Measurements from ENCODE around the gene NSD1. TPM values are rescaled to one million over a fixed set of nuclear protein-coding genes. Genes with fewer than 3 reads are reported as not detected.

NSD1 gene
- total RNA-seq, 2 donors from 2014 or later: 29.8 to 32.0 TPM

- Histone ChIP-seq H3K27ac (no peak overlapping the region), H3K36me3 (replicated peaks in 1 of 2; ENCODE audit: insufficient read depth in 1 of 2, low read depth in 2 of 2) (peaks cover 11 to 12% of the 10 kb centered on the region in 2 donors), H3K4me3 (no peak overlapping the region), H3K4me1 (peaks cover 12% of the 10 kb centered on the region), H3K9me3 (no peaks in the 10 kb centered on the region), H3K27me3 (no peaks in the 10 kb centered on the region)
- TF ChIP-seq, protein P1, sequence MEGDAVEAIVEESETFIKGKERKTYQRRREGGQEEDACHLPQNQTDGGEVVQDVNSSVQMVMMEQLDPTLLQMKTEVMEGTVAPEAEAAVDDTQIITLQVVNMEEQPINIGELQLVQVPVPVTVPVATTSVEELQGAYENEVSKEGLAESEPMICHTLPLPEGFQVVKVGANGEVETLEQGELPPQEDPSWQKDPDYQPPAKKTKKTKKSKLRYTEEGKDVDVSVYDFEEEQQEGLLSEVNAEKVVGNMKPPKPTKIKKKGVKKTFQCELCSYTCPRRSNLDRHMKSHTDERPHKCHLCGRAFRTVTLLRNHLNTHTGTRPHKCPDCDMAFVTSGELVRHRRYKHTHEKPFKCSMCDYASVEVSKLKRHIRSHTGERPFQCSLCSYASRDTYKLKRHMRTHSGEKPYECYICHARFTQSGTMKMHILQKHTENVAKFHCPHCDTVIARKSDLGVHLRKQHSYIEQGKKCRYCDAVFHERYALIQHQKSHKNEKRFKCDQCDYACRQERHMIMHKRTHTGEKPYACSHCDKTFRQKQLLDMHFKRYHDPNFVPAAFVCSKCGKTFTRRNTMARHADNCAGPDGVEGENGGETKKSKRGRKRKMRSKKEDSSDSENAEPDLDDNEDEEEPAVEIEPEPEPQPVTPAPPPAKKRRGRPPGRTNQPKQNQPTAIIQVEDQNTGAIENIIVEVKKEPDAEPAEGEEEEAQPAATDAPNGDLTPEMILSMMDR (IDR thresholded peaks at IDR 0.05): no peak
- TF ChIP-seq POLR2A (IDR thresholded peaks at IDR 0.05): no peak
- DNase-seq: no peak
- WGBS, 2 donors: 84 to 91% methylated on average over 1 of the region's 1 CpG
- ATAC-seq: no peak
- intact Hi-C loops (cut with DNase I): no loop called here
These were observed 130.6 kb downstream of the NSD1 start for GRCh38 chr5:177264178-177264577.

DNA sequence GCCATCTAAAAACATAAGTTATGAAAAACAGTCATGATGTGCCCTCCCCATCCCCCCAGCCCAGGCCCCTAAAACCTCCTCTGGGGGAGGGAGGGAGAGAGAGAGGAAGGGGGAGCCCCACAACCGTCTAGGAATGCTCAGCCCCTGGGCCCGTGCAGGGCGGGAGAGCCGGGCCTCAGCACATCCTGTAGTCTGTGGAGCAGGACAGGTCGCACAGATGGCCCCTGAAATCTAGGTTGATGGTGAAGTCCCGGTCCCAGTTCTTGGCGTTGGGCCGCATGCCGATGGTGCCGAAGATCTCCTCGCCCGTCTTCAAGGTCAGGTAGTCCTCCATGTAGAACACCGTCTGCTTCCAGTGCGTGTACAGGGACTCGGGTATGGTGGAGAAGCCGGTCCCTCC, 131.8 kb downstream of the NSD1 start:
- Histone ChIP-seq H3K9me3 (no peaks in the 10 kb centered on the region), H3K27ac (no peak overlapping the region), H3K4me3 (no peak overlapping the region), H3K4me1 (peaks cover 24% of the 10 kb centered on the region), H3K27me3 (no peaks in the 10 kb centered on the region), H3K36me3 (replicated peaks in 1 of 2; ENCODE audit: insufficient read depth in 1 of 2, low read depth in 2 of 2) (peaks cover 6 to 11% of the 10 kb centered on the region in 2 donors)
- DNase-seq (no peak), ATAC-seq (no peak)
- WGBS, 2 donors: 86 to 95% methylated on average over 7 to 16 of the region's 16 CpGs
- TF ChIP-seq, protein P1 (IDR thresholded peaks at IDR 0.05): no peak
- no peak for TF ChIP-seq POLR2A (IDR thresholded peaks at IDR 0.05)
- intact Hi-C loops (cut with DNase I): no loop called here

DNA sequence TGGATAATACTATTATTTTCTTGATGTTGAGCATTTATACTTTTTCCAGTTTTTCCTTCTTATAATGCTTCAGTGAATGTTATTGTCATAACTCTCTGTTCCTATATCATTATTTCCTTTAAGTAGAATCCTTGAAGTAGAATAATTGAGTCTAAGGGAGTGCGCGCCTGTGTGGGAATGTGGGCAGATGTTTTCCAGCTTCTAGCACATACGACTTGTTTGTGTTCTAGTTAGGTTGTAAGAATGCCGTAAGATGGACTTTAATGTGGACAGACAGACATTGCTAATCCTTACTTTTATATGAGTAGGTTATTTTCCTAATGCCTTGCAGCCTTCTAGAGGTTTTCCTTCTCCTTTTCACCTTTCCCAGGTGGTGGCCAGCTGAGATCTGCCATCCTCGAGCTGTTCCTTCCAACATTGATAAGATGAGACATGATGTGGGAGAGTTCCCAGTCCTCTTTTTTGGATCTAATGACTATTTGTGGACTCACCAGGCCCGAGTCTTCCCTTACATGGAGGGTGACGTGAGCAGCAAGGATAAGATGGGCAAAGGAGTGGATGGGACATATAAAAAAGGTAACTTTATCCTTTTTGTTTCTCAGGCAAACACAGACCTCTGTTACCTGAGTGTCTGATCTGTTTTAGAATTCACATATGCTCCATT, 135.8 kb downstream of the NSD1 start:
- intact Hi-C loops (cut with DNase I): no loop called here
- H3K4me3 ChIP-seq: no peak overlapping the region
- peak; percentile 81 for ATAC-seq
- WGBS, 2 donors: 40 to 48% methylated on average over 7 of the region's 7 CpGs
- peaks cover 31% of the 10 kb centered on the region for H3K4me1 ChIP-seq
- H3K9me3 ChIP-seq: no peaks in the 10 kb centered on the region
- H3K27ac ChIP-seq: peak overlapping the region; percentile 20 to 77 (median 70)
- peak; percentile 51 to 83 (median 62) for DNase-seq
- TF ChIP-seq, protein P1 (IDR thresholded peaks at IDR 0.05): no peak
- peak in 1 of 3 donors; percentile 7 for TF ChIP-seq POLR2A (IDR thresholded peaks at IDR 0.05)
- H3K27me3 ChIP-seq: no peaks in the 10 kb centered on the region
- H3K36me3 ChIP-seq (replicated peaks in 1 of 2; ENCODE audit: insufficient read depth in 1 of 2, low read depth in 2 of 2): peaks cover 7 to 11% of the 10 kb centered on the region in 2 donors

- 74 to 85% methylated on average over 3 of the region's 3 CpGs for WGBS, 2 donors
- ATAC-seq (no peak), DNase-seq (no peak)
- Histone ChIP-seq H3K27ac (peak overlapping the region; percentile 20 to 77 (median 70)), H3K9me3 (no peaks in the 10 kb centered on the region), H3K27me3 (no peaks in the 10 kb centered on the region), H3K4me3 (no peak overlapping the region), H3K4me1 (peaks cover 31% of the 10 kb centered on the region), H3K36me3 (replicated peaks in 1 of 2; ENCODE audit: insufficient read depth in 1 of 2, low read depth in 2 of 2) (peaks cover 10 to 11% of the 10 kb centered on the region in 2 donors)
- intact Hi-C loops (cut with DNase I): no loop called here
- TF ChIP-seq POLR2A (IDR thresholded peaks at IDR 0.05): no peak
- TF ChIP-seq, protein P1 (IDR thresholded peaks at IDR 0.05): no peak
These were observed 136.4 kb downstream of the NSD1 start for GRCh38 chr5:177269976-177270375.

- no peak for DNase-seq
- Histone ChIP-seq H3K4me1 (peaks cover 31% of the 10 kb centered on the region), H3K9me3 (no peaks in the 10 kb centered on the region), H3K4me3 (no peak overlapping the region), H3K27me3 (no peaks in the 10 kb centered on the region), H3K27ac (peak overlapping the region in 2 of 4 donors; percentile 69 to 77), H3K36me3 (replicated peaks in 1 of 2; ENCODE audit: insufficient read depth in 1 of 2, low read depth in 2 of 2) (peaks cover 7 to 9% of the 10 kb centered on the region in 2 donors)
- no peak for ATAC-seq
- TF ChIP-seq POLR2A (IDR thresholded peaks at IDR 0.05): no peak
- TF ChIP-seq, protein P1 (IDR thresholded peaks at IDR 0.05): no peak
- intact Hi-C loops (cut with DNase I): no loop called here
- 51 to 64% methylated on average over 3 of the region's 3 CpGs for WGBS, 2 donors
These were observed 137.1 kb downstream of the NSD1 start for GRCh38 chr5:177270653-177271052.
